ENCODE measurements around the gene THTPA. TPM values are rescaled to one million over a fixed set of nuclear protein-coding genes. Genes with fewer than 3 reads are reported as not detected.

The THTPA gene
- polyA plus RNA-seq, 3 donors = 15.3 to 18.2 (median 17.0) TPM

DNA sequence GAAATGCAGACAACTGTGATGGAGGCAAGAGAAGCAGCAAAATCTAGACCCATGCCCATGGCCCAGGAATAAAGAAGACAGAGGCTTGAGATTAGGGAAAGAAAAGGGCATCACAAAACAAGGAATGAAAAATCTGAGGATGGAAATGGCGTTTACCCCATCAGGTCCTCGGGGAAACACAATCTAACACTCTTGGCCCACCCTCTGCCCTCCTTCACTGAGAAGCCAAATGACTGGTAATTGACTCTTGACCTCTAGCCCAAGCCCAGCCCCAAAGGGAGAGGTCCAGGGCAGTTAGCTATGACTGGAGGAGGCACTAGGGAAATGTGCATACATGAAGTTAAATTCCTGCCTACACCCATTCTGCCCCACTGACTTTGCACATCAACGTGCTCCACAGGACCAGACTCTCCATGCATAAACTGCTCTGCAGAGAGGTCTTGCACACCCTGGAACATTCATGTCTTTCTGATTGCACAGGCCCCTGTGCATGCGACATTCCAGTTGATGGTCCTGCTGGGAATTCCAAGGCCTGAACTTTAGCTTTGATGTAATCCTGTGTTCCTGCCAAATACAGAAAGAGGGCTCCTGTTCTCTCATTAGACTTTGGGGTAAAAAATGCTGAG is 10.2 kb upstream of the THTPA start:
- Histone ChIP-seq H3K9me3 (replicated peaks in 1 of 2; ENCODE audit: control insufficient read depth in 1 of 2, insufficient read depth in 1 of 2, low read length in 2 of 2) (no peaks in the 10 kb centered on the region), H3K27ac (ENCODE audit: low read depth in 1 of 2, low read length in 2 of 2) (no peak overlapping the region), H3K4me1 (ENCODE audit: control insufficient read depth in 1 of 2, insufficient read depth in 2 of 2, low read length in 2 of 2) (peaks cover 16 to 22% of the 10 kb centered on the region in 2 donors), H3K4me2 (replicated peaks; ENCODE audit: extremely low read depth, low read length, poor library complexity, severe bottlenecking) (no peak overlapping the region), H3K9ac (ENCODE audit: insufficient read depth, low read length, poor library complexity, severe bottlenecking) (no peak overlapping the region), H3K4me3 (replicated peaks in 1 of 3; ENCODE audit: low read depth in 2 of 3, low read length in 3 of 3) (no peak overlapping the region), H3K79me2 (ENCODE audit: insufficient read depth, low read length) (no peaks in the 10 kb centered on the region), H4K20me1 (ENCODE audit: insufficient read depth, low read length) (no peaks in the 10 kb centered on the region), H3K36me3 (replicated peaks in 1 of 2; ENCODE audit: control insufficient read depth in 1 of 2, insufficient read depth in 2 of 2, low read length in 2 of 2) (no peaks in the 10 kb centered on the region), H2AFZ (ENCODE audit: insufficient read depth, low read depth, low read length, poor library complexity, severe bottlenecking) (no peak overlapping the region), H3K27me3 (ENCODE audit: control insufficient read depth in 2 of 2, insufficient read depth in 2 of 2, low read length in 2 of 2) (peaks cover 2 to 12% of the 10 kb centered on the region in 2 donors)
- intact Hi-C loops (cut with micrococcal nuclease) = no loop called here
- Mint-ChIP-seq H3K4me3 (no peak overlapping the region), H3K36me3 (no peaks in the 10 kb centered on the region), H3K9me3 (no peaks in the 10 kb centered on the region), H3K4me1 (peaks cover 16% of the 10 kb centered on the region), H3K27ac (peak overlapping the region in 1 of 7 donors; percentile 33), H3K27me3 (ENCODE audit: low read depth in 3 of 3) (peaks cover 1 to 6% (median 5%) of the 10 kb centered on the region in 3 donors)
- no peak for TF ChIP-seq CTCF (IDR thresholded peaks at IDR 0.05)
- no peak for DNase-seq
- 95% methylated on average over 2 of the region's 4 CpGs for WGBS (ENCODE audit: insufficient coverage)

DNA sequence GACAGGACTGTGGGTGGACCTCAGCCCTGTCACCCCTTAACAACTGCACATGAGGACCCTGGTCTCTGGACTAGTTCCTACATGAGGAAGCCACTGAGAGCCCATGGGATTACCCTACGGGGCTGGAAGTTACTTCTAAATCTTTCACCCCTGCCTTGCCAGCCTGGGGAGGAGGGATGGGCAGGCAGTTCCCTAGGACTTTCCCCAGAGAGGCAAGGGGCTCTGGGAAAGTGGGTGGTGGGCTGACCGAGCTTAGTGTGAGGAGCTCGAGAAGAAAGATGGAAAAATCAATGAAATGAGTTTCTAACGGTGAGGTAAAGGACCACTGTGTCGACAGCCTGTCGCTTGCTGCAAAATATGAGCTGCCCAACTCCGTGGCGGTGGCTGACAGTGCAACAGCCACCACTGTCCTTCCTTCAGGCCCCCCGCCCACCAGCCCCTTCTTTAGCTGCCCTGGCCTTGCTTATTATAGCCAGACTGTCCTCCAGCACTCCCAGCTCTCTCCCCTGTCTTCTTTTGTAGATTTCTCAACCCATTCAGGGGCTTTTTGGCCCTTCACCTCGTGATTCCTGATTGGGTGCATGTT is 9.5 kb upstream of the THTPA start:
- no peaks in the 10 kb centered on the region for H3K79me2 ChIP-seq (ENCODE audit: insufficient read depth, low read length)
- no peak overlapping the region for H3K4me2 ChIP-seq (replicated peaks; ENCODE audit: extremely low read depth, low read length, poor library complexity, severe bottlenecking)
- H3K36me3 Mint-ChIP-seq = no peaks in the 10 kb centered on the region
- H3K4me3 ChIP-seq (replicated peaks in 1 of 3; ENCODE audit: low read depth in 2 of 3, low read length in 3 of 3) = no peak overlapping the region
- no peaks in the 10 kb centered on the region for H3K9me3 Mint-ChIP-seq
- intact Hi-C loops (cut with micrococcal nuclease) = no loop called here
- H3K4me1 ChIP-seq (ENCODE audit: control insufficient read depth in 1 of 2, insufficient read depth in 2 of 2, low read length in 2 of 2) = peaks cover 17 to 27% of the 10 kb centered on the region in 2 donors
- no peaks in the 10 kb centered on the region for H4K20me1 ChIP-seq (ENCODE audit: insufficient read depth, low read length)
- H3K9me3 ChIP-seq (replicated peaks in 1 of 2; ENCODE audit: control insufficient read depth in 1 of 2, insufficient read depth in 1 of 2, low read length in 2 of 2) = no peaks in the 10 kb centered on the region
- WGBS (ENCODE audit: insufficient coverage) = 94% methylated on average over 8 of the region's 10 CpGs
- peaks cover 19% of the 10 kb centered on the region for H3K4me1 Mint-ChIP-seq
- H3K27ac ChIP-seq (ENCODE audit: low read depth in 1 of 2, low read length in 2 of 2) = no peak overlapping the region
- no peaks in the 10 kb centered on the region for H3K36me3 ChIP-seq (replicated peaks in 1 of 2; ENCODE audit: control insufficient read depth in 1 of 2, insufficient read depth in 2 of 2, low read length in 2 of 2)
- no peak for TF ChIP-seq CTCF (IDR thresholded peaks at IDR 0.05)
- H3K9ac ChIP-seq (ENCODE audit: insufficient read depth, low read length, poor library complexity, severe bottlenecking) = no peak overlapping the region
- no peak overlapping the region for H2AFZ ChIP-seq (ENCODE audit: insufficient read depth, low read depth, low read length, poor library complexity, severe bottlenecking)
- no peak overlapping the region for H3K27ac Mint-ChIP-seq
- no peak overlapping the region for H3K4me3 Mint-ChIP-seq
- peaks cover 0 to 3% (median 1%) of the 10 kb centered on the region in 3 donors for H3K27me3 Mint-ChIP-seq (ENCODE audit: low read depth in 3 of 3)
- peaks cover 2 to 12% of the 10 kb centered on the region in 2 donors for H3K27me3 ChIP-seq (ENCODE audit: control insufficient read depth in 2 of 2, insufficient read depth in 2 of 2, low read length in 2 of 2)
- DNase-seq = no peak
